ENCODE measurements around the gene CDH13. TPM values are rescaled to one million over a fixed set of nuclear protein-coding genes. Genes with fewer than 3 reads are reported as not detected.

CDH13 gene
- total RNA-seq, 2 experiments from 2014 or later = not detected

DNA sequence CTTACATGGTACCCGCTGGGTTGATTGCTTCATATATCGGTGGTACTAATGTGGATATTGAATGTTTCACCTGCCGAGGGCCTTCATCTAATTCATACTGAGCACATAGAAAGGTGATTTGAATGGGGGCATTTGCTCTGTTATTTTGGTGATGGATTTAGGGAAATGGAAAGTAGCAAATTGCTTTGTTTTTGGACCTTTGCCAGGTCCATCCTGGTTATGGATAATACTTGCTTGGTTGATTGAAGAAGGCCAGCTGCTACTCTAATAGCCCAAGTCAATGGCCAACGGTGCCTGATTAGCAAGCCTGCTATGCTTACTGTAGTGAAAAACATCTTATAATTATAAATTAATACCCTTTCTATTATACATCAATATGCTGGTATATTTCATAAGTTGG lies 253.6 kb downstream of the CDH13 start:
- POLR2A ChIA-PET = no interaction called here
- intact Hi-C loops (cut with micrococcal nuclease) = no loop called here
- Mint-ChIP-seq H3K9me3 (no peaks in the 10 kb centered on the region), H3K36me3 (no peaks in the 10 kb centered on the region), H3K4me1 (ENCODE audit: low read depth) (no peaks in the 10 kb centered on the region), H3K27ac (no peak overlapping the region), H3K27me3 (no peaks in the 10 kb centered on the region), H3K4me3 (no peak overlapping the region)
- DNase-seq = no peak
- CTCF ChIA-PET = no interaction called here

DNA sequence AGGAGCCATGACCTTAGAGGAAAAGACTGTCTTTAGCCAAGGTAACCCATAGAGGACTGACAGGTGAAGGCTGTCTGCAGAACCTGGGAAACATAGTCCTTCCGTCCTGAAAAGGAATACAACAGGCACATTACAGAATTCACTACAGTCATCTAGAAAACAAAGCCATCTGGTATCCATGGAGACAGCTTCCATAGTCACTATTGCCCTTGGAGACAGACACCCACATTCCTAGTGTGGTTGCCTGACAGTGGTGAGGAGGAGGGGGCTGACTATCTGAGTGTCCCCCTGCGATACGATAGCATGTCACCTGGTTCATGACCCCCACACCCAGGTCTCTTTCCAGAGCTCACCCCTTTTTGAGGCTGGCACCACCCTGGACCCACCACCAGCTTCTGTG lies 254.7 kb downstream of the CDH13 start:
- no peaks in the 10 kb centered on the region for H3K4me1 Mint-ChIP-seq (ENCODE audit: low read depth)
- H3K9me3 Mint-ChIP-seq = no peaks in the 10 kb centered on the region
- no peaks in the 10 kb centered on the region for H3K36me3 Mint-ChIP-seq
- ChIA-PET CTCF (no interaction called here), POLR2A (no interaction called here)
- no peak overlapping the region for H3K4me3 Mint-ChIP-seq
- no peak for DNase-seq
- intact Hi-C loops (cut with micrococcal nuclease) = no loop called here
- H3K27ac Mint-ChIP-seq = no peak overlapping the region
- no peaks in the 10 kb centered on the region for H3K27me3 Mint-ChIP-seq

DNA sequence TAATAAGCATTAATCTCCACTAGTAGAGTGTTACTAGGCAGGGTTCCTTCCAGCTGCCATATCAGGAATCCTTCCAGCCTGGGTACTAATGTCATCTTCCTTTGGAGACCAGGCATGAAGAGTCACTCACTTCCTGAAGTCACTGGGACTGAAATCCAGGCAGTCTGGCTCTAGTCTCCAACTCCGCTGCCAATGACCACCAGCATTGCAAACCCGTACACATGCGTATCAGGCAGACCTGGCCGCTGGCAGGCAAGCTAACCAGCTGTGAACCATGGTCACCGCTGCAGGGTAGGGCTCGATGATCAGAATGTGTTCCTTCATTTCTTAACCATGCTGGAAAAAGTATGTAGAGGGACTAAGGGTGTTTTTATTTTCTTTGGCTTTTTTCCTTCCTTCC lies 255.5 kb downstream of the CDH13 start:
- H3K27ac Mint-ChIP-seq = no peak overlapping the region
- ChIA-PET POLR2A (no interaction called here), CTCF (no interaction called here)
- H3K9me3 Mint-ChIP-seq = no peaks in the 10 kb centered on the region
- H3K4me1 Mint-ChIP-seq (ENCODE audit: low read depth) = no peaks in the 10 kb centered on the region
- H3K36me3 Mint-ChIP-seq = no peaks in the 10 kb centered on the region
- intact Hi-C loops (cut with micrococcal nuclease) = no loop called here
- DNase-seq = no peak
- no peak overlapping the region for H3K4me3 Mint-ChIP-seq
- peaks cover under 1% of the 10 kb centered on the region for H3K27me3 Mint-ChIP-seq

DNA sequence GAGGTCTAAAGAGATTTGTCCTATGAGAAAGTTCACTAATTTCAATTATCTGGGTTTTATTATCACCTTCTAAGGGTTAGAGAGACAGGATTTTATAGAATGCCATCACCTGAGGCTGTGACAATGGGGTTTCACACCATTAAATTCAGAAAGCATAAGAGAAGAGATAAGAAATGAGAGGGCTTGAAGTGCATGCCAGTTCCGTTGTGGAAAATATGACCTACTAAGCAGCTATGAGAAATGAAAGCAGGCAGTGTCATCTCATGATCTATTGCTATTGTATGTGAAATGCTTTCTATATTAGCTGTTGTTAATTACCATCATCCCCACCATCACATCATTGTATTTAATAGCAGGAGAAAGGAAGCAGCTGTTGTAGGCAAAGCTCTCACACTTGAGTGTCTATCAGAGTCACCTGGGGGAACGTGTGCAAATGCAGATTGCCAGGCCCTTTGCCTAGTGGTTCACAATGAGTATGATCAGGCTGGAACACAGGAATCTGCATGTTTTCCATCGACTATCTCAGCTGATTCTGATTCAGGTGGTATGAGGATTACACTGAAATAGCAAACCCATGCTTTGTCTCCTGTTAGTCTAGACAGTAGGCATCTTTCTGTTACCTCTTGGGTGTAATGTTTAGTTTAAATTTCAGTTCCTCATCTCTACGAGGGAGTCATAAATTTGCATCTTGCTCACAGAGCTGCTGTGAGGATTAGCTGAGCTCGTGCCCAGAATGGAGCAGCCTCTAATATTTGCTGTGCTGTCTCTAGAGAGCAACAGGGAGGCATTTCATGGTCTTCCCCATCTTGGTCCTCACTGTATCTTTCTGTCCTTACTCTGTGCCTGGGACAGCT lies 256.4 kb downstream of the CDH13 start:
- H3K9me3 Mint-ChIP-seq = no peaks in the 10 kb centered on the region
- no peaks in the 10 kb centered on the region for H3K36me3 Mint-ChIP-seq
- H3K4me1 Mint-ChIP-seq (ENCODE audit: low read depth) = no peaks in the 10 kb centered on the region
- peaks cover 1% of the 10 kb centered on the region for H3K27me3 Mint-ChIP-seq
- H3K4me3 Mint-ChIP-seq = no peak overlapping the region
- DNase-seq = no peak
- POLR2A ChIA-PET = no interaction called here
- intact Hi-C loops (cut with micrococcal nuclease) = no loop called here
- CTCF ChIA-PET = no interaction called here
- no peak overlapping the region for H3K27ac Mint-ChIP-seq

DNA sequence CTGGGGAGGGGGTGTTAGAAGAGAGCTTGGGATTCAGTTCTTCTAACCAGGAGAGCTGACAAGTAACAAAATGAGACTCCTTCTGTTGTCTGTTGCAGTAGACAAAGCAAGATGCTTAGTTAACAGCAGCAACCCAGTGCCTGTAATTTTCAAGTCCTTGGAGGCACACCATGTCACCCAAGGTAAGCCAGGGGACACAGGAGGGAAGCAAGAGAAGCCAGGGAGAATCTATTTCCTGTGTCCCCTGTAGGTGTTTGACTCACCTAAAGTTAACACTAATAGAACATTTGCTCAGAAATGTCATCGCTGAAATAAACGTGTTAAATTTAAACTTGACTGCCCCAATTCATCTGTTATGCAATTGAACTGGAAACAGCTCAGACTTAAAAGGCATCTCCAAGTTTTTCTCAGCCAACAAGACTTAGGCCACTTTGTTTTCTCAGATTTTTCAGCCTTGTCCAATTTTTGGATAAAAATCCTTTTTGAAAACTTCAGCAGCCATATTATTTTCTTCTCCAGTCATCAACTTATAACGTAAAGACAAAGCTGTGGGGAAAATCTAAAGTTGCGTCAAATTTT lies 257.6 kb downstream of the CDH13 start:
- Mint-ChIP-seq H3K36me3 (no peaks in the 10 kb centered on the region), H3K27me3 (peaks cover 1% of the 10 kb centered on the region), H3K4me1 (ENCODE audit: low read depth) (no peaks in the 10 kb centered on the region), H3K4me3 (no peak overlapping the region), H3K9me3 (no peaks in the 10 kb centered on the region), H3K27ac (no peak overlapping the region)
- no peak for DNase-seq
- intact Hi-C loops (cut with micrococcal nuclease) = no loop called here
- POLR2A ChIA-PET = no interaction called here
- CTCF ChIA-PET = no interaction called here

DNA sequence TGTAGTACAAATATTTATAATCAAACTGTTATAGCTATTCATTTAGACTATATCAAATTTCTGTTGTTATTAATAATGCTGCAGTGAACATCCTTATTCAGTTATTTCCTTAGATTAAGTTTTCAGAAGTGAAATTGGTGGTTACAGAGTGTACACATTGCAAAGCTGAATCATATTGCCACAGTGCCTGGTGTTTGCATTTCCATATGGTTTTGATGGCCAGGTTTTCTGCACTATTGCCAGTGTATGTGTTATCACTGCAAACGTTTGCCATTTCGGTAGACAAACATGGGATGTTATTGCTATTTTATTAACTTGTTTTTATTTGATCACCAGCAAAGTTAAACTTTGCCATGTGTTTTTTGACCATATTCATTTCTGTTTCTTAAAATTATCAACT lies 259.4 kb downstream of the CDH13 start:
- no peaks in the 10 kb centered on the region for H3K36me3 Mint-ChIP-seq
- CTCF ChIA-PET = interaction anchor here (0.6 kb wide), 1 partner anchor 454 kb away, joined by 3 read pairs; no protein-coding TSS in a partner anchor
- H3K9me3 Mint-ChIP-seq = no peaks in the 10 kb centered on the region
- POLR2A ChIA-PET = no interaction called here
- DNase-seq = no peak
- H3K4me3 Mint-ChIP-seq = no peak overlapping the region
- intact Hi-C loops (cut with micrococcal nuclease) = no loop called here
- H3K27me3 Mint-ChIP-seq = peaks cover 1% of the 10 kb centered on the region
- H3K27ac Mint-ChIP-seq = no peak overlapping the region
- no peaks in the 10 kb centered on the region for H3K4me1 Mint-ChIP-seq (ENCODE audit: low read depth)

DNA sequence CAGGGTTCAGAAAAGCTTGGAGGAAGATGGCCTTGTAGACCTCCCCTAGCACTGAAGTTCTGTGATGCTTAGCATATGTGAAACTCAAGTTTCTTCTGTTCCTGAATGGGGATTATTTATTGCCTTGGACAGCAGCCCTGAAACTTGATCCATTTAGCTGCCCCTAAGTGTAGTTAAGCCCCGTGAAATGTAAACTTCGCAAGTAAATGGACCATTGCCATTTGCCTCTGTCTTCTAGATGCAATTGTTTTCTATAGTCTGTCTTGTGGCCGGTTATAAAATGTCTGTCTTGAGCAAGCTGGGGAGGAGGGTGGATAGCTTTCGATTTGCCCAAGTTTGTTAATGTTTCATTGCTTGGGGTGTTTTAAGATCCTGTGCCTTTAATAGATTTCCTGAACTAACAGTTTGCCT lies 261.8 kb downstream of the CDH13 start:
- no peak overlapping the region for H3K4me3 Mint-ChIP-seq
- H3K36me3 Mint-ChIP-seq = no peaks in the 10 kb centered on the region
- POLR2A ChIA-PET = no interaction called here
- CTCF ChIA-PET = no interaction called here
- no peak for DNase-seq
- peaks cover 1% of the 10 kb centered on the region for H3K27me3 Mint-ChIP-seq
- no peaks in the 10 kb centered on the region for H3K9me3 Mint-ChIP-seq
- no peak overlapping the region for H3K27ac Mint-ChIP-seq
- no peaks in the 10 kb centered on the region for H3K4me1 Mint-ChIP-seq (ENCODE audit: low read depth)
- intact Hi-C loops (cut with micrococcal nuclease) = no loop called here

DNA sequence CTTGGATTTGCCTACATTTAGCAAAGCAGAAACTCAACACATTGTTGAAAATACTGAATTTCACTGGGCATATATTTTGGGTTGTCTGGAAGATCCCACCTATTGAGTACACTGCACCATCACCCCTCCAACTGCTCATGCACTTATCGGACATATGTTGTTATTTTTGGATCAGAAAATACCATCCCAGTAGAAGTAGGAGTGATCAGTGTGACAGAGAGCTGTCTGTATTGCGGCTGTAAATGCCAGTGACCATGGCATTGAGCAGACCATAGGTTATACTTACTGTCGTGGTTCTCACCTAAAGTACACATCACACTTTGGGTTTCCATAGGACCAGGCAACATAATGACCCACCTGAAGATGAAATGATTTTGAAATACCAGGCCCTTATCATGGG lies 264.7 kb downstream of the CDH13 start:
- no peaks in the 10 kb centered on the region for H3K4me1 Mint-ChIP-seq (ENCODE audit: low read depth)
- no peak overlapping the region for H3K4me3 Mint-ChIP-seq
- H3K36me3 Mint-ChIP-seq = no peaks in the 10 kb centered on the region
- no peak overlapping the region for H3K27ac Mint-ChIP-seq
- POLR2A ChIA-PET = no interaction called here
- H3K27me3 Mint-ChIP-seq = peaks cover 1% of the 10 kb centered on the region
- no peak for DNase-seq
- no peaks in the 10 kb centered on the region for H3K9me3 Mint-ChIP-seq
- CTCF ChIA-PET = no interaction called here
- intact Hi-C loops (cut with micrococcal nuclease) = no loop called here

DNA sequence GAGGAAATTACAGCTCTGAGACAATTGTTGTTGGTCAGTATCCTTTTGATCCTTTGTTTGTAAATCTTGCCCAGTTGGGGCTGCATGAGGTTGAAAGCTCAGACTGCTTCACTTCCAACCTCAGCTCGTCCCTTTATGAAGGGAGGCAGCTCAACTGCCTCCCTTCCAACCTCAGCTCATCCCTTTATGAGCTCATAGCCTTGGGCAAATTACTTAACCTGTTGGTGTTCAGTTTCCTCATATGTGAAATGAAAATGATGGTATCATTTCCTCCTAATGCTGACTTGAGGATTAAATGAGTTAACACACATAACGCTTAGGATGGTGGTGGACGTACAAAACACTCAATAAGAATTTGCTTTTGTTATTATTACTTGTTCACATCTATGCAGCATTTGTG lies 265.1 kb downstream of the CDH13 start:
- ChIA-PET CTCF (no interaction called here), POLR2A (no interaction called here)
- Mint-ChIP-seq H3K4me3 (no peak overlapping the region), H3K27me3 (peaks cover 1% of the 10 kb centered on the region), H3K4me1 (ENCODE audit: low read depth) (no peaks in the 10 kb centered on the region), H3K27ac (no peak overlapping the region), H3K9me3 (no peaks in the 10 kb centered on the region), H3K36me3 (no peaks in the 10 kb centered on the region)
- no peak for DNase-seq
- intact Hi-C loops (cut with micrococcal nuclease) = no loop called here

DNA sequence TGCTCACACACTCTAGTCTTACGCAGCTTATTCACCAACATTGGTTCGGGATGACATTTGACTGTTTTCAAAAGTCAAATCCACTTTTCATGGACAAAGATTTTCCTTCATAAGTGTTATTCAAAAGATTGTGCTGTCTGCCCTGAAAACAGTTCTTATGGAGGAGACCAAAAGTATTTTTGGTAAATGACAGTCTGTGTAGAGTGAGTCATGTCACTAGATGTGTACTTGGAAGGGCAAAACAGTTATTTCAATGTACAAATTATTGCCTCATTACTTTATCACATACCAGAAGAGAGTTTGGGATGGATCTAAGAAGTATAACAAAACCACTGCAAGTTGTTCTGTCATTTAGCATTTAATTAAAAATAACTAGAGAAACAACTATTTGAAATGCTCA lies 265.6 kb downstream of the CDH13 start:
- no peak for DNase-seq
- H3K36me3 Mint-ChIP-seq = no peaks in the 10 kb centered on the region
- H3K27me3 Mint-ChIP-seq = peaks cover under 1% of the 10 kb centered on the region
- no peak overlapping the region for H3K4me3 Mint-ChIP-seq
- POLR2A ChIA-PET = no interaction called here
- no peaks in the 10 kb centered on the region for H3K9me3 Mint-ChIP-seq
- H3K27ac Mint-ChIP-seq = no peak overlapping the region
- intact Hi-C loops (cut with micrococcal nuclease) = no loop called here
- CTCF ChIA-PET = no interaction called here
- H3K4me1 Mint-ChIP-seq (ENCODE audit: low read depth) = no peaks in the 10 kb centered on the region

DNA sequence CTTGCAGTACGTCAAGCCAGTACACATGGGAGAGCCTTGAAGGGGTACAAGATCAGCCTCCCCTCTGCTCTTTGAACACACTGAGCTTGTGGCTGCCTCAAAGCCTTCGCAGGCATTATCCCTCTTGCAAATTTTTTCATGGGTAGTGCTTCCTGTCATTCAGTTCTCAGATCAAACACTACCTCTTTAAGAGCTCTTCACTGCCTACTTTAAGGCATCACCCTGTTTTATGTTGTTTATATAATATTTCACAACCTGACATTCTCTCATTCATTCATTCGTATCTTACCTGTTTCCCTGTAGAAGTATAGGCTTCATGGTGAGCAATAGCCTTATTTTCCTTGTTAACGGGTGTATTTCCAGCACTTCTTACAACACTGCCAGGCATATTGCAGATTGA lies 269.1 kb downstream of the CDH13 start:
- POLR2A ChIA-PET = no interaction called here
- intact Hi-C loops (cut with micrococcal nuclease) = no loop called here
- no peak overlapping the region for H3K4me3 Mint-ChIP-seq
- no peaks in the 10 kb centered on the region for H3K9me3 Mint-ChIP-seq
- H3K27ac Mint-ChIP-seq = no peak overlapping the region
- no peak for DNase-seq
- CTCF ChIA-PET = no interaction called here
- no peaks in the 10 kb centered on the region for H3K27me3 Mint-ChIP-seq
- no peaks in the 10 kb centered on the region for H3K36me3 Mint-ChIP-seq
- H3K4me1 Mint-ChIP-seq (ENCODE audit: low read depth) = no peaks in the 10 kb centered on the region

DNA sequence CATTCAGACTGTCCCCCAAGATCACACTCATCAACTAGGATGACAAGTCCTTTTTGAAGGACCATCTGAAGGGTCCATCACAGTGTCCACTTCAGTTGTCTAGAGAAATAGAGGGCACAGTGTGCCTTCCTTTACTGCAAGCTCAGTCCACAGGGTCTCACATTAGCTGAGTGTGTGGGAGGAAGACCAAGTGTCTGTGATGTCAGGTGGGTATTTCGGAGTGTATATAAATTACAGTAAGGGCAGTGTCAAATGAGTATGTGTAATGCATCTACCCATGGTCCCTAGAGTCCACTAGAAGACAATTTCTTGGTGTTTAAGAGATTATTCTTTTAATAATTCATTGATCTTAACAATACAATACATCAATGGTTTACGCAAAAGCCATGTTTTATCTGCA lies 272.2 kb downstream of the CDH13 start:
- DNase-seq = no peak
- H3K27me3 Mint-ChIP-seq = no peaks in the 10 kb centered on the region
- no peak overlapping the region for H3K27ac Mint-ChIP-seq
- no peaks in the 10 kb centered on the region for H3K36me3 Mint-ChIP-seq
- H3K9me3 Mint-ChIP-seq = peaks cover 5% of the 10 kb centered on the region
- H3K4me3 Mint-ChIP-seq = no peak overlapping the region
- ChIA-PET POLR2A (no interaction called here), CTCF (no interaction called here)
- no peaks in the 10 kb centered on the region for H3K4me1 Mint-ChIP-seq (ENCODE audit: low read depth)
- intact Hi-C loops (cut with micrococcal nuclease) = no loop called here

DNA sequence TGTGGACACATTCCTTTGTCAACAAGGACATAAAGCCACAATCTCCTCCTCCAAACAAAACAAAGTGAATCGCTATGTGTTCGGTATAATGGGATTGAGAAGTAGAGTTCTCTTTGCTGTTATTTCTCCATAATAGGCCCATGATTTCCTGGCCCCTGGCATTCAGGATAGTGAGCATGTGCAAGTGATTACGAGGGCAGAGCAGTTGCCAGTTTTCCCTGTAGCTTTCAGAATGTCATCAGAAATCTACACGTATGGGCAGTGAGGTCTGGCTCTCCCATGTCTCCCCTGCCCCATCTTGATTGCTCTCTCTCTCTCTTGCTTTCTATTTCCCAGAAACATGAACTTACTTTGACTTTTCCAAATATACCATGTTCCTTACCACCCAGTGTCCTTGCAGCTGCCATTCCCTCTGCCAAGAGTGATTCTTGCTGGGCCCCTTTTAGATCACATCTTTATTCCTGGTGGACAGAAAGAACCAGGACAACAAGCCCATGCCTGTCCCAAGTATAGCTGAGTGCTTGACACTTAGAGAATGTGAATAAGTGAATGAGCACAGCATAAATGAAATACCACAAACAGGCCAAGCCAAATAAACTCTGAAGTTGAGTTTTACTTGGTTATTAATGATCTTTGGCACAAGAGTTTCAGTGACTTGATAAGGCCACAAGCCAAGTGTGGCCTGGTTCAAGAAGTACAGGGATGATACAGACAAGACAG lies 273.1 kb downstream of the CDH13 start:
- Mint-ChIP-seq H3K4me3 (no peak overlapping the region), H3K27ac (no peak overlapping the region), H3K4me1 (ENCODE audit: low read depth) (no peaks in the 10 kb centered on the region), H3K27me3 (no peaks in the 10 kb centered on the region), H3K36me3 (no peaks in the 10 kb centered on the region), H3K9me3 (peaks cover 5% of the 10 kb centered on the region)
- POLR2A ChIA-PET = no interaction called here
- CTCF ChIA-PET = interaction anchor here (0.6 kb wide), 1 partner anchor 191 kb away, joined by 3 read pairs; no protein-coding TSS in a partner anchor
- DNase-seq = no peak
- intact Hi-C loops (cut with micrococcal nuclease) = no loop called here
